ENCODE data around the gene MMP24.

DNA sequence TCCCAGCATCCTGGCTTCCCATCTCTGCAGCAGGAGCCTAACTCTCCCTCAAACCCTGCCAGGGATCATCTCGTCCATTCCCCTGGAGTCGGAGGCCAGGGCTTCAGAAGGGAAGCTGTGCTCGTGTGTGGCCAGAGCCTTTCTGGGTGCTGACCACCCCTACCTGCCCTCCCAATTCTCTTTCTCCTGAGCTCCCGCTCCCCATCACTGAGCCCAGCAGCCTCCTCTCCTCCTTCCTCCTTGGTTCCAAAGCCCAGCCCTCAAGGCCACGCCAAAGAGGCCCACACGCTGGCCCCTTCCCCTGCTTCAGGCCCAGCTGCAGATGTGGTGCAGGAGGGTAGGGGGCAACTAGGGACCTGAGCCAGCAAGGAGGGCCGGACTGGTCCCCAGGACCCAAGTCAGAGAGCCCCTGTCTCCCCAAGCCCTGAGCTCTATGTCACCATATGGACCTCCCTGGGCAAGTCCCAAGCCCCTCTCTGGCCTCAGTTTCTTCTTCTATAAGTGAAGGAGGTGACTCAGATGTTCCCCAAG, 64.5 kb downstream of the MMP24 start:
- TF ChIP-seq POLR2A (IDR thresholded peaks at IDR 0.05) (no peak), POLR2AphosphoS5 (IDR thresholded peaks at IDR 0.05) (no peak)
- TF ChIP-seq, protein P1, sequence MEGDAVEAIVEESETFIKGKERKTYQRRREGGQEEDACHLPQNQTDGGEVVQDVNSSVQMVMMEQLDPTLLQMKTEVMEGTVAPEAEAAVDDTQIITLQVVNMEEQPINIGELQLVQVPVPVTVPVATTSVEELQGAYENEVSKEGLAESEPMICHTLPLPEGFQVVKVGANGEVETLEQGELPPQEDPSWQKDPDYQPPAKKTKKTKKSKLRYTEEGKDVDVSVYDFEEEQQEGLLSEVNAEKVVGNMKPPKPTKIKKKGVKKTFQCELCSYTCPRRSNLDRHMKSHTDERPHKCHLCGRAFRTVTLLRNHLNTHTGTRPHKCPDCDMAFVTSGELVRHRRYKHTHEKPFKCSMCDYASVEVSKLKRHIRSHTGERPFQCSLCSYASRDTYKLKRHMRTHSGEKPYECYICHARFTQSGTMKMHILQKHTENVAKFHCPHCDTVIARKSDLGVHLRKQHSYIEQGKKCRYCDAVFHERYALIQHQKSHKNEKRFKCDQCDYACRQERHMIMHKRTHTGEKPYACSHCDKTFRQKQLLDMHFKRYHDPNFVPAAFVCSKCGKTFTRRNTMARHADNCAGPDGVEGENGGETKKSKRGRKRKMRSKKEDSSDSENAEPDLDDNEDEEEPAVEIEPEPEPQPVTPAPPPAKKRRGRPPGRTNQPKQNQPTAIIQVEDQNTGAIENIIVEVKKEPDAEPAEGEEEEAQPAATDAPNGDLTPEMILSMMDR (IDR thresholded peaks at IDR 0.05) = no peak
